Measurements from ENCODE around the gene PDE4B. TPM values are rescaled to one million over a fixed set of nuclear protein-coding genes. Genes with fewer than 3 reads are reported as not detected.
A peak's percentile ranks its signal among the peaks of the same experiment; 100 is the strongest.
"Not testable (repeated sequence)": the region's sequence is repeated elsewhere in the genome, so short reads cannot be mapped to it uniquely, and the experiment has no call there.

PDE4B gene
- total and polyA plus RNA-seq, 11 donors = 1.4 to 71.9 (median 16.2) TPM

GRCh38 chr1:66313429-66313828 lies 520.7 kb downstream of the PDE4B start:
- no peak for TF ChIP-seq POLR2A (IDR thresholded peaks at IDR 0.05)
- no peaks in the 10 kb centered on the region for H3K27me3 ChIP-seq
- ATAC-seq = no peak
- no peak overlapping the region for H3K27ac ChIP-seq
- DNase-seq = no peak
- intact Hi-C loops (cut with DNase I) = loop anchor here in 1 of 10 donors (5.0 kb wide), 1 partner anchor 36 kb away; no protein-coding TSS in a partner anchor
- H3K4me3 ChIP-seq = no peak overlapping the region
- H3K9me3 ChIP-seq = no peaks in the 10 kb centered on the region
- peaks cover 0 to 20% (median 5%) of the 10 kb centered on the region in 12 donors for H3K4me1 ChIP-seq
- no peaks in the 10 kb centered on the region for H3K36me3 ChIP-seq

GRCh38 chr1:66315671-66316070 lies 523.0 kb downstream of the PDE4B start:
- intact Hi-C loops (cut with DNase I) = no loop called here
- no peak for DNase-seq
- no peak for ATAC-seq
- no peaks in the 10 kb centered on the region for H3K9me3 ChIP-seq
- H3K27me3 ChIP-seq = no peaks in the 10 kb centered on the region
- 78 to 94% (median 92%) methylated on average over 4 of the region's 4 CpGs for WGBS, 4 donors
- no peak overlapping the region for H3K27ac ChIP-seq
- TF ChIP-seq CTCF (IDR thresholded peaks at IDR 0.05) (no peak), POLR2A (IDR thresholded peaks at IDR 0.05) (no peak)
- no peak overlapping the region for H3K4me3 ChIP-seq
- peaks cover 0 to 20% (median 5%) of the 10 kb centered on the region in 12 donors for H3K4me1 ChIP-seq
- no peaks in the 10 kb centered on the region for H3K36me3 ChIP-seq

GRCh38 chr1:66316464-66317247 lies 524.0 kb downstream of the PDE4B start:
- intact Hi-C loops (cut with DNase I) = no loop called here
- peak overlapping the region in 10 of 12 donors; percentile 16 to 84 (median 66) for H3K27ac ChIP-seq
- H3K9me3 ChIP-seq = no peaks in the 10 kb centered on the region
- TF ChIP-seq CTCF (IDR thresholded peaks at IDR 0.05) = no peak
- TF ChIP-seq POLR2A (IDR thresholded peaks at IDR 0.05) = no peak
- H3K4me1 ChIP-seq = peaks cover 0 to 20% (median 2%) of the 10 kb centered on the region in 12 donors
- peak; percentile 71 to 97 (median 86) for ATAC-seq
- H3K4me3 ChIP-seq = no peak overlapping the region
- DNase-seq = peak in 2 of 5 donors; percentile 29 to 52
- H3K36me3 ChIP-seq = no peaks in the 10 kb centered on the region
- H3K27me3 ChIP-seq = no peaks in the 10 kb centered on the region
- 46 to 64% (median 48%) methylated on average over 3 of the region's 3 CpGs for WGBS, 4 donors

DNA sequence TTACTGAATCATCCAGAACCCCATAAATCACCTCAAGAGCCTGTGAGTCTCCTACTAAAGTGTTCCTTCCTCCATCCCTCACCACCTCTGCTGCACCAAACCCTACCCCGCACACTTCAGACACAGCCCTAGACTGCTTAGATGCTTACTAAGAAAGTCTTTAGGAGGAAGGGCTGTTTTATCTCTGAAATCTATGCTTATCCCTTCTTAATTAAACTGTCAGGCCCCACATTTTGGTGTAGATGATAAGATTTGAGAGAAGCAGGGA lies 524.5 kb downstream of the PDE4B start:
- intact Hi-C loops (cut with DNase I) = no loop called here
- DNase-seq (no peak), ATAC-seq (peak in 1 of 4 donors; percentile 27)
- H3K9me3 ChIP-seq = no peaks in the 10 kb centered on the region
- peaks cover 0 to 20% (median 2%) of the 10 kb centered on the region in 12 donors for H3K4me1 ChIP-seq
- H3K36me3 ChIP-seq = no peaks in the 10 kb centered on the region
- no peak overlapping the region for H3K4me3 ChIP-seq
- no peaks in the 10 kb centered on the region for H3K27me3 ChIP-seq
- H3K27ac ChIP-seq = peak overlapping the region in 10 of 12 donors; percentile 16 to 84 (median 66)
- WGBS, 4 donors = 88 to 96% (median 93%) methylated on average over 1 of the region's 1 CpG
- no peak for TF ChIP-seq CTCF (IDR thresholded peaks at IDR 0.05)
- TF ChIP-seq POLR2A (IDR thresholded peaks at IDR 0.05) = no peak

- intact Hi-C loops (cut with DNase I) = no loop called here
- H3K9me3 ChIP-seq = no peaks in the 10 kb centered on the region
- 49 to 65% (median 54%) methylated on average over 1 of the region's 1 CpG for WGBS, 4 donors
- no peaks in the 10 kb centered on the region for H3K36me3 ChIP-seq
- TF ChIP-seq CTCF (IDR thresholded peaks at IDR 0.05) = no peak
- TF ChIP-seq POLR2A (IDR thresholded peaks at IDR 0.05) = no peak
- H3K27ac ChIP-seq = no peak overlapping the region
- no peak for DNase-seq
- no peak for ATAC-seq
- H3K4me1 ChIP-seq = peaks cover 0 to 34% (median 2%) of the 10 kb centered on the region in 12 donors
- H3K27me3 ChIP-seq = no peaks in the 10 kb centered on the region
- no peak overlapping the region for H3K4me3 ChIP-seq
These were observed 527.5 kb downstream of the PDE4B start for GRCh38 chr1:66320231-66320630.

GRCh38 chr1:66322462-66322861 lies 529.8 kb downstream of the PDE4B start:
- H3K27ac ChIP-seq; H3K36me3 ChIP-seq; intact Hi-C loops (cut with DNase I); H3K4me3 ChIP-seq; H3K27me3 ChIP-seq; H3K9me3 ChIP-seq; DNase-seq; ATAC-seq: not testable (repeated sequence)
- peaks cover 0 to 19% (median 0%) of the 10 kb centered on the region in 12 donors for H3K4me1 ChIP-seq
- 84 to 89% (median 86%) methylated on average over 2 of the region's 2 CpGs for WGBS, 4 donors

Data from heart left ventricle (tissue), 16 donors.